GM21367 (cell line): Measurements from ENCODE around the gene ACTMAP.
"Not testable (repeated sequence)": the region's sequence is repeated elsewhere in the genome, so short reads cannot be mapped to it uniquely, and the experiment has no call there.

Experiments used
- ATAC-seq: cut with Tn5 transposase; IDR thresholded peaks from one replicate; pipeline ENCODE4 v1.9.1; 2021; ENCODE audit not compliant: unreplicated experiment

Gene ACTMAP

DNA sequence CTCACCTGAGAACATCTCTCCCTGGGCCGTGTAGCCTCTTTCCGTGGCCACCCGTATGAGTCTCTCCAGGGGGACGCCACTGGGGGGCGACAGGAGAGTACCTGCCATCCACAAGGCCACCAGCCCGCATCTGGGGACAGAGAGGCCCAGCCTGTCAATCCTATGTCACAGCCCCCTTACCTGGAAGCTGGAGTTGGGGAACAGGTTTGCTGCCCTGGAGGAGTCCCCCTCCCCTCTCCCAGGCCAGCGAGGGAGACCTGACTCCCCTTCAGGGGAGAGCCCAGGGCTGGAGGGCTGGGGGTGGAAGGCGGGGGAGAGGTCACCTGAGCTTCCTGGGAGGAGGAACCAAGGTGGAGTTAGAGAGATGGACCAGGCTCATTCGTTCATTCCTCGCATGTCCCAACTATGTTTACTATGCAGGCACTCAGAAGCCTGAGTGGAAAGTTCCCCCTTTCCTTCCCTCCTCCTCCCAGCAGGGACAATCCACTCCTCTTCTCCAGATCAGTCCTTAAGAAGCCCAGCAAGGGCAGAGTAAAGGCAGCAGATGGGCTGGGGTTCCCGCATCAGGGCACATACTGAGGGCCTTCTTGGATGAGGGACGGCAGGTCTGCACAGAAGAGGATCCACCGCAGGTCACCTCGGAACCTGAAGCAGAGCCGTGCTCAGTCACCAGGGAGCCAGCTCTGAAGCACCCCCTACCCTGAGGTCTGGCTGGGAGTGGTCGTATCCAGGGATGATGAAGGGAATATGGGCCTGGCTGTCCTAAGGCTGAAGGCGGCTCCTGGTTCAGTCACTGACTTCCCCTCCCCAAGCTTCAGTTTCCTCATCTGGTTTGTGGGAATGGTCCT is 5.5 kb downstream of the ACTMAP start:
- ATAC-seq: no peak

DNA sequence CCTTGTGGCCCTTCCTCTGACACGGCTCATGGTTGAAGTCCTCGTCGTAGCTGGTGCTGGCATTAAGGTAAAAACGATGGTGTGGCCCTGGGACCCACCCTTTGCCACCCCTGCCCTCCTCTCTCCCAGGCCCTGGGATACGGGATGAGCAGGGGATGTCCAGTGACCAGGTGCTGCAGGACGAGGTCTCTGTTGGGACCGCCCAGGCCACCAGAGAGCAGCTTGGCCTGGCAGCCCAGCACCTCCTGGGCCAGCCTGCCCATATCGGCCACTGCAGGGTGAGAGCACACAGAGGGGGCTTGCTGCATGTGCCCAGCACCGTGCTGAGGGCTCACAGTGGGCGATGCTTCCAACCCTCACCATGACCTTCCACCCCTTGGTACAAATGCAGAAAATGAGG is 6.4 kb downstream of the ACTMAP start:
- no peak for ATAC-seq

DNA sequence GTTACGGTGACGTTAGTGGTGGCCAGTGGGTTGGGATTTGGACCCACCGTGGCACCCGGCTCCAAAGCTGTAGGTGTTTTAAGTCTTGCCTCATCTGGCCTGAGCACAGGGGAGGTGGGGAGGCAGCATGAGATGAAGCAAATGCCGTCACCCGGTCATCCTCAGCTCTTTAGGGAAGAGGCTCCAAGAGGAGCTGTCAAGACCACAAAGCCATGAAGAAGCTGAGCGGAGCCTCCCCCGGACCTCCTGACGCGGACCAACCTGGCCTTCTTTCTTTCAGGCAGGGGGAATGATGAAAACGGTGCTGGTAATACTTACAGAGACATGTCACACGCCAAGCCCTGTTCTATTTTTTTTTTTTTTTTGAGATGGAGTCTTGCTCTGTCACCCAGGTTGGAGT is 7.4 kb downstream of the ACTMAP start:
- no peak for ATAC-seq

DNA sequence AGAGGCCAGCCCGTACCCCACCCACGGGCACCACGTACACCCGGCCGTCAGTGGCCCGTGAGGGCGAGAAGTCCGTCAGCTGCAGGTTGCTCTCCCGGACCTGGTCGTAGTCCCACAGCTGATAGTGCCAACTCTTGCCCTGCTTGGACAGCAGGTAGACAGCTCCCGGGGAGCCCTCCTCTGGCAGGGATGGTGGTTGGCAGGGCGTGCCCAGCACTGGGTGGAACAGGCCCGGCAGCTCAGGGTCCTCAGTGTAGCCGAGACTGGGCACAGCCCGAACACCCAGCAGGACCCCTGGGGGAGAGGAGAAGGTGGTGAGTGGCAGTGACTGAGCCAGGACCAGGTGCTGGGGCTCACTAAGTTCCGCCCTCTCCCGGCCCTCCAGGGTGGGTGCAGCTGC is 7.8 kb downstream of the ACTMAP start:
- no peak for ATAC-seq

DNA sequence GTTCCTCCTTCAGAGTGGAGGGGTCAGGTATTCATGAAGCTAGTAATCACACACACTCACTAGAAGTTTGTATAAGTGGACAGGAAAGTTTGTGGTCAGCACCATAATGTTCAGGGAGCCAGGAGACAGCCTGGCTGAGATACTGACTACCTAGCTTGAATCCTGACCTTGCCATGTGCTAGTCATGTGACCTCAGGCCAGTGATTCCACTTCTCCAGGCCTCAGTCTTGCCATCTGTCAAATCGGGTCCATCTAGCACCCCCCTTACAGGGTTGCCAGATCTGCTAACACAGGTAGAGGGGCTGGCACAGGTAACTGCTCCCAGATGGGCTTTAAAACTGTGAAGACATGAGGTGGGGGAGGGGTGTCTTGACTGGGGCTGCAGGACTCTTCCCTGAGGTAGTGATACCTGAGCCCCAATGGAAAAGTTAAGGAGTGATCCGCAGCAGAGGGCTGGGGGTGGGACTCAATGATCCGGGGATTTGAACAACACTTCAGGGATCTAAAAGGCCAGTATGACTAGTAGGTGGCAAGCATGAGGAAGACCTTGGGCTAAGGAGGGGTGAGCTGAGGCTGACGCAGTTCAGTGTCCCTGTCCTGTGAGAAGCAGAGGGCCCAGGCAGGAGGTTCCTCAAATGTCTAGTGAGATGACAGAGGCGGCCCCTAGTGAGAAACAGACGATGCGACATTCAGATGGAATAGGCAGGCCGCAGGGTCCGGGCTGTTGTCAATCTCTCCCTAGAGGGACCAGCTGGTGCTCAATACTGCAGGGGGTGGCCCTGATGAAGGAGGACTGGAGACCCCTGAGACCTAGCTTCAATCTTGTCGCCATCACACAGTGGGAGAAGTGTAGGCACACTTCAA is 8.5 kb downstream of the ACTMAP start:
- no peak for ATAC-seq

DNA sequence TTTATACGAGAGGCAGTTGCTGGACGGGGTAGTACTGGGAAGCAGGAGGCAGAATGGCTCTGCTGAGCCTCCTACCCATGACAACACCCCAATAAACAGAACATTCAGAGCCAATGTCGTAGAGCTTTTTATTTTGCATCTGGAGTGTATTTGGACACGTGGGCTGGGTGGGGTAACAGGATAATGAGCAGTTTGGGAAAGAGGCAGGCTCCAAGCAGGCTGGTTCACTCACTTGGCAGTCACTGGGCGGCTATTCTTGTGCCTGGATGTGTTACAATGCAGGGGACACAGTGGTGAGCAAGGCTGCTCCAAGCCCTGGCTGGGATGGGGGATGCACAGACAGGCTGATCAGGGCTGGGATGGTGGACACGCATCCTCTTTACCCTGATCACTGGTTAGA is 9.5 kb downstream of the ACTMAP start:
- ATAC-seq: no peak

DNA sequence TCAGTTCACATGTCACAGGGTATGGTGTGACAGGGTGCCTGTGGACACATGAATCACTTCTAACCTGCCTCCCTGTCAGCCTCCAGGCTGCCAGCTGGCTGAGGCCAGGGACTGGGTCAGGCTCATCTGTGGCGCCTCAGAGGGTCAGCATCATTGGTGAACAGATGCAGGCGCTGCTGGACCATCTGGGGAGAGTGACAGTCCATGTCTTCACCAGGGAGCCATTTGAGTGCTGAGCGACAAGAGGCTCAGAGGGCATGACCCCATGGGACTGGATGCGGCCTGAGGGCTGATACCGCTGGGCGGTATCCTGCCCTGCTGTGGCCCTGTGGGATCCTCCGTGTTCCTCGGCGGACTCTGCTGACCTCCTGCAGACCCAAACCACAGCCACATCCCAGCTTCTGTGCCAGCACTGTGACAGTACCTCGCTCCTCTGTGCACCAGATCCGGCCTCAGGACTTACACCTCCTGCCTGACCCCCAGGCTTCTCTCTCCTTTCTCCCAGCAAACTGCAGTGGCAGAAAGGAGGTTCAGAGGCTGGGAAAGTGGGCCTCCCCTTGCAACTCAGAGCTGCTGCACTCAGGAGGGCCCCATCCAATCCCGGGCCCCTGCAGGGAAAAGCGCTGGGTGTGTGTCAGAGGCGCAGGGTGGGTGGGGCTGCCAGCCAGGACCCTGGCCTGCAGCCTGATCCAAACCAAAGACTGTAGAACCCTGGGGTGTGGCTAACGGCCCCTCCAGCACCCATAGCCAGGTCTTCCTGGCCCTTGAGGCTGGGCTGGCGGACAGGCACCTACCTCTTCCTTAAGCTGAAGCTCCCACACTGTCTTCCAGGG is 10.2 kb downstream of the ACTMAP start:
- no peak for ATAC-seq

DNA sequence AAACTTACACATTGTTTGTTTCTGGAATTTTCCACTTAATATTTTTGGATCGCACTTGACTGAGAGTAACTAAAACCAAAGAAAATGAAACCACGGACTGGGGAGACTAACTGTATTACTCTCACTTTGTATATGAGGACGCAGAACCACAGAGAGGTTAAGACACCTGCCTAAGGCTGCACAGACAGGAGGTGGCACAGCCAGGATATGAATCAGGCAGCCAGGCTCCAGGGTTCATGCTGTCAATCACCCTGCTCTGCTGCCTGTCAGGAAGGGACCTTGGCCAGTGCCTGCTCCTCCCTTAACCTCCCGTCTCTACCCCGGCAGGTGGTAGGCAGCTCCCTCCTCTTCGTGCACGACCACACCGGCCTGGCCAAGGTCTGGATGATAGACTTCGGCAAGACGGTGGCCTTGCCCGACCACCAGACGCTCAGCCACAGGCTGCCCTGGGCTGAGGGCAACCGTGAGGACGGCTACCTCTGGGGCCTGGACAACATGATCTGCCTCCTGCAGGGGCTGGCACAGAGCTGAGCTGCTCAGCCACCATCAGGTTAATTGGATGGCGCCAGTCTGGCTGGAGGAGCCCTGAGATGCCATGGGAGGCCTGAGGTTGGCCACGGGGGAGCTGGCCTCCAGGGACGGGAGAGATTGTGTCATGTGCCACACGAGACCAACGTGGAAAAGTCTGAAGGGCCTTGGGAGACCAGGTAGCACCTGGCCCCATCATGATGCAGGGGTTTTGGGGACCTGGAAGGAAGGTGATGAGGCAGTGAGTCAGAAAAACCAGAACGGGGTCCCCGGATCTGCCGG is 11.0 kb downstream of the ACTMAP start:
- no peak for ATAC-seq

DNA sequence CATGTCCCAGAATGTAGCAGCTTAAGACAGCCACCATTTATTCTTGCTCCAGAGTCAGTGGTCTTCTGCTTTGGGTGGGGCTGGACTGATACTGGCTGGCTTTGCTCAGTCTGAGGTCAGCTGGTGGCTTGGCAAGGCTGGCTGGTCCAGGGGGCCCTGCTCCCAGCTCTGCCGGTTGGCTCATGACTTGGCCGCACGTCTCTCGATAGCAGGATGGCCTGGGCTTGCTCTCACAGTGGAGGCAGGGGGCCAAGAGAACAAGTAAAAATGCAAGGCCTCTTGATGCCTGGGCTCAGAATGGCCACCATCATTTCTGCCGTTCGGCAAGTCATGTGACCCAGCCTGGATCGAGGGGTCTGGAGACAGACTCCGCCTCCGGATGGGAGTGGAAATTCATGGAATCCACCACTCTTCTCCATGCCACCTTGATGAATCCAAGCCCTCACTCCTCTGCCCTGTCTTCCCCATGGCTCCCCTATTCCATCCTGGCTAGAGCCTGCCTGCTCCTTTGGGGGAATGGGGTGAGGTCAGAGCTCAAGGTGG is 13.1 kb downstream of the ACTMAP start:
- ATAC-seq: no peak

DNA sequence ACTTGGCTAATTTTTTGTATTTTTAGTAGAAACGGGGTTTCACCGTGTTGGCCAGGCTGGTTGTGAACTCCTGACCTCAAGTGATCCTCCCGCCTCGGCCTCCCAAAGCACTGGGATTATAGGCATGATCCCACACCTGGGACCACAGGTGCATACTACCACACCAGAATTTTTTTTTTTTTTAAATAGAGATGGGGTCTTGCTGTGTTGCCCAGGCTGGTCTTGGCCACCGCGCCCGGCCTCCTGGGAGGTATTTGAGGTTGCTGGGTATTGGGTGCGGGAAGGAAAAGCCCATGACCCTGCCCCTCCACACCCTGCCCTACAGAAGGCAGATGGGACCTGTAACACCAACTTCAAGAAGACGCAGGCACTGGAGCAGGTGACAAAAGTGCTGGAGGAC is 13.6 kb downstream of the ACTMAP start:
- no peak for ATAC-seq

DNA sequence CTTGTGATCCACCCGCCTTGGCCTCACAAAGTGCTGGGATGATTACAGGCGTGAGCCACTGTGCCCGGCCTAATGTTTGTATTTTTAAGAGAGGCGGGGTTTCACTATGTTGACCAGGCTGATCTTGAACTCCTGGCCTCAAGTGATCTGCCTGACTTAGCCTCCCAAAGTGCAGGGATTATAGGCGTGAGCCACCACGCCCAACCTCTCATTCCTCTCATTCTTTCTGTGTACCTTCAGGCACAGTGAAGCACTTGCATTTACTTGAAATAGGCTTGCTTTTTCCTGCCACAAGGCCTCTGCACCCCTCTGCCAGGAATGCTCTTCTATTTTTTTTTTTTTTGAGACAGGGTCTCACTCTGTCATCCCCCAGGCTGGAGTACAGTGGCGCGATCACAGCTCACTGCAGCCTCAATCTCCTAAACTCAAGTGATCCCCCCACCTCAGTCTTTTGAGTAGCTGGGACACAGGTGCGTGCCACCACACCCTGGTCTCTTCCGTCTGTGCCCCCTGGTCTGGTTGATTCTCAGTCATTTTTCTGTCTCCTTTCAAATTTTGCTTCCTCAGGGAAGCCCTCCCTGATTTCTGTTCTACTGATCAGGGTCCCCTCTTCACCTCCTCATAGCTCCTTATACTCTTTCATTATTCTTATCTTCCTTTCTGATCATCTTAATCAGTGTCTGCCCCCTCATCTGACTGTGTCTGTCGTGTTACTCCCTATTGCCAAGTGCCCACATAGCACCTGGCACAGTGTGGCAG is 15.1 kb downstream of the ACTMAP start:
- ATAC-seq: no peak

DNA sequence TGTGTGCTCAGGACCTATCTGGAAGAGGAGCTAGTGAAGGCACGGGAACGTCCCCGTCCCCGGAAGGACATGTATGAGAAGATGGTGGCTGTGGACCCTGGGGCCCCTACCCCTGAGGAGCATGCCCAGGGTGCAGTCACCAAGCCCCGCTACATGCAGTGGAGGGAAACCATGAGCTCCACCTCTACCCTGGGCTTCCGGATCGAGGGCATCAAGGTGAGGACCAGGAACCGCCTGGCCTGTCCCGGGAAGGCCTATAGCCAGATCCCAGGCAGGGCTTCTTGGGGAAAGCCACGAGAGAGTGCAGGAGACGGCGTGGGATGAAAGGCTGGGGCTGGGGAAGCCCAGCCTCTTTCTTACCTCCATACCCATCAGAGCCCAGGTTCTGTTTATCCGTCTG is 17.1 kb downstream of the ACTMAP start:
- no peak for ATAC-seq

DNA sequence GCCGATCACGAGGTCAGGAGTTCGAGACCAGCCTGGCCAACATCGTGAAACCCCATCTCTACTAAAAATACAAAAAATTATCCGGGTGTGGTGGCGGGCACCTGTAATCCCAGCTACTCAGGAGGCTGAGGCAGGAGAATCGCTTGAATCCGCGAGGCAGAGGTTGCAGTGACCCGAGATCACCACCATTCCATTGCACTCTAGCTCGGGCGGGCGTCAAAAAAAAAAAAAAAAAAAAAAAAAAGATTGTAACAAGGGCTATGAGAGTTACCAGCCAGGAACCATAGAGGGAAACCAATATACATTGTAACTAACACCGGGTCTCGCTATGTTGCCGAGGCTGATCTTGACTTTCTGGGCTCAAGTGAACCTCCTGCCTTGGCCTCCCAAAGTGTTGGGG is 18.0 kb downstream of the ACTMAP start:
- ATAC-seq: not testable (repeated sequence)

DNA sequence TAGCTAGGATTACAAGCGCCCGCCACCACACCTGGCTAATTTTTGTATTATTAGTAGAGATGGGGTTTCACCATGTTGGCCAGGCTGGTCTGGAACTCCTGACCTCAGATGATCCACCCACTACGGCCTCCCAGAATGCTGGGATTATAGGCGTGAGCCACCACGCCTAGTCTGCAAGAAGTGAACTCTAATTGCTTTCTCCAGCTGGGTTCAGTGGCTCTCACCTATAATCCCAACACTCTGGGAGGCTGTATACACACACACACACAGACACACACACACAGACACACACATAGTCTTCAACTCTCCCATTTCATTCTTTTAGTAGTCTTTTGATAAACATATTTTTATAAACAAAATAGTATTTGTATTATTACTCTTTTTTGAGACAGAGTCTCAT is 20.2 kb downstream of the ACTMAP start:
- ATAC-seq: not testable (repeated sequence)

DNA sequence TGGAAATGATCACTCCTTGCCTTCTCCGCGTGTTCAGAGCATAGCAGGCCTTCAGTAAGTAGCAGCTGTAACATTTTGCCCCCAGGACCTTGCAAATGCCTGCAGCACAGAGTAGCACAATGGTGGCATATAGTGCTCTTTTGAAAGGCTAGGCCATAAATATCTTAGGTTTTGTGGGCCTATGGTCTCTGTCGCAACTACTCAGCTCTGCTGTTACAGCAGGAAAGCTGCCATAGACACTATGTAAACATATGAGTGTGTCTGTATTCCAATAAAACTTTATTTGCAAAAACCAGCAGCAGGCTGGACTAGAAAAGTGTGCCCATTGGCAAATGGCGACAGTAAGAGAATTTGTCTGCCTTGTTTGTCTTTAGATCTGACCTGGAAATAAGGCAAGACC is 24.0 kb downstream of the ACTMAP start:
- no peak for ATAC-seq

DNA sequence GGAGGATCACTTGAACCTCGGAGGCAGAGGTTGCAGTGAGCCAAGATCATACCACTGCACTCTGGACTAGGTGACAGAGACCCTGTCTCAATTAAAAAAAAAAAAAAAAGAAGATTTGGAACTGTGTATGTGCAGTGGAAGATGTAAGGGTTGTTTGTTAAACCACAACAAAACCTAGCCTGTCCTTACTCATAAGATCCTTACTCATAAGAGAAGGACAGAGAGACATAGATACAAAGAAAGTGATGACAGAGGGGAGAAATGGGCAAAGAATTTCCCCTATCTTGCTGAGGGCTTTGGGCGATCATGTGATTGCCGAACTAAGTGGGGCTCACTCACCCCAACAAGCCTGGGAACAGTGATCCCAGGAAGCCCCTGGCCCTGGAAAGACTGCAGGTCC is 25.4 kb downstream of the ACTMAP start:
- no peak for ATAC-seq

DNA sequence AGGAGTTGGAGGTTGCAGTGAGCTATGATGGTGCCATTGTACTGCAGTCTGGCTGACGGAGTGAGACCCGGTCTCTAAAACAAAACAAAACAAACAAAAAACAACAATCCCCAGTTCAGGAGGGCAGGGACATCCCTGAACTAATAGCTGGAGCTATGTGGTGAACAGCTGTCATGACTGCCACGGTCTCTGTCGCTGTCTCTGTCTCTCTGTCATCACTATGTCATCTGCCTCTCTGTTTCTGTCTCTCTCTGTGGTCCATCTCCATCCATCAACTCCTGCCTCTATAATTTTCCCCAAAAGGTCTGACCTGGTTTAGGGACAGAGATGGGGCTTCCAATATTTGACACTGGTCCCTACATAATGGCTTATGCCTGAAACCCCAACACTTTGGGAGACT is 26.0 kb downstream of the ACTMAP start:
- ATAC-seq: no peak

DNA sequence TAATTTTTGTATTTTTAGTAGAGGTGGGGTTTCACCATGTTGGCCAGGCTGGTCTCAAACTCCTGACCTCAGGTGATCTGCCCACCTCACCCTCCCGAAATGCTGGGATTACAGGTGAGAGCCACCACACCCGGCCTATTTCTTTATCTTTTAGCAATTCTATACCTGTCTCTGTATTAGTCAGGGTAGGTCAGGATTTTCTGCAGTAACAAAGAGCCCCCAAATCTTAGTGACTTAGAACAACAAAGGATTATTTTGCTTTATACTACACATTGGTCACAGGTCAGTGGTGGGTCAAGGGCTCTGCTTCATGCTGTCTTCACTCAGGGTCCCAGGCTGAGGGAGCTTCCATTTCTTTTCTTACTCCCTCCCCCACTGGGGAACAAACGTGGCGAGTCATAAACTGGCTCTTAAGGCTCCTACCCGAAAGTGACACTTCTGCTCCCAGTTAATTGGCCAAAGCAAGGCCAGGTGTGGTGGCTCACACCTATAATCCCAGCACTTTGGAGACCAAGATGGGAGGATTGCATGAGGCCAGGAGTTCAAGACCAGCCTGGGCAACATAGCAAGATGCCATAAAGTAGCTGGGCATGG is 26.5 kb downstream of the ACTMAP start:
- no peak for ATAC-seq
